Measurements from ENCODE around the gene PEX19.

The PEX19 gene

GRCh38 chr1:160284220-160284781 is 632 bp downstream of the PEX19 start:
- DNase-seq (ENCODE audit: low read depth) = peak; percentile 71
- peak overlapping the region; percentile 90 for H3K4me3 ChIP-seq (ENCODE audit: low read depth, low read length)

- H3K4me3 ChIP-seq (ENCODE audit: low read depth, low read length) = no peak overlapping the region
- no peak for DNase-seq (ENCODE audit: low read depth)
These were observed 2.1 kb downstream of the PEX19 start for GRCh38 chr1:160282807-160283206.

GRCh38 chr1:160277987-160278386 is 6.9 kb downstream of the PEX19 start:
- no peak overlapping the region for H3K4me3 ChIP-seq (ENCODE audit: low read depth, low read length)

GRCh38 chr1:160277330-160277729 is 7.6 kb downstream of the PEX19 start:
- no peak for DNase-seq (ENCODE audit: low read depth)
- H3K4me3 ChIP-seq (ENCODE audit: low read depth, low read length) = no peak overlapping the region

More at GRCh38 chr1:160277987-160278386, 6.9 kb downstream of the PEX19 start:
- DNase-seq (ENCODE audit: low read depth) = no peak

- H3K4me3 ChIP-seq (ENCODE audit: low read depth, low read length) = no peak overlapping the region
- no peak for DNase-seq (ENCODE audit: low read depth)
These were observed 13.9 kb downstream of the PEX19 start for GRCh38 chr1:160271025-160271424.

GRCh38 chr1:160267284-160267991 is 17.5 kb downstream of the PEX19 start:
- no peak for DNase-seq (ENCODE audit: low read depth)
- H3K4me3 ChIP-seq (ENCODE audit: low read depth, low read length) = no peak overlapping the region

- H3K4me3 ChIP-seq (ENCODE audit: low read depth, low read length) = no peak overlapping the region
- DNase-seq (ENCODE audit: low read depth) = no peak
These were observed 20.1 kb downstream of the PEX19 start for GRCh38 chr1:160264795-160265307.

- H3K4me3 ChIP-seq (ENCODE audit: low read depth, low read length) = peak within 1 kb of the TSS; percentile 99
- DNase-seq (ENCODE audit: low read depth) = peak; percentile 92
These were observed 22.8 kb downstream of the PEX19 start, which contains the start of gene DCAF8 for GRCh38 chr1:160261893-160262794. Gene DCAF8 (minus strand): TSS chr1:160262549. CDS start chr1:160244008, 18,541 bp downstream.

- peak overlapping the region; percentile 99 for H3K4me3 ChIP-seq (ENCODE audit: low read depth, low read length)
- DNase-seq (ENCODE audit: low read depth) = peak; percentile 34
These were observed 23.4 kb downstream of the PEX19 start for GRCh38 chr1:160261556-160261892.

- DNase-seq (ENCODE audit: low read depth) = peak; percentile 79
These were observed 24.2 kb downstream of the PEX19 start for GRCh38 chr1:160260406-160261382.

GRCh38 chr1:160258177-160258798 is 26.6 kb downstream of the PEX19 start:
- DNase-seq (ENCODE audit: low read depth) = no peak
- no peak overlapping the region for H3K4me3 ChIP-seq (ENCODE audit: low read depth, low read length)

More at GRCh38 chr1:160260406-160261382, 24.2 kb downstream of the PEX19 start:
- peak overlapping the region; percentile 99 for H3K4me3 ChIP-seq (ENCODE audit: low read depth, low read length)

GRCh38 chr1:160257411-160258015 is 27.4 kb downstream of the PEX19 start:
- DNase-seq (ENCODE audit: low read depth) = no peak
- no peak overlapping the region for H3K4me3 ChIP-seq (ENCODE audit: low read depth, low read length)

GRCh38 chr1:160256396-160257046 is 28.4 kb downstream of the PEX19 start:
- DNase-seq (ENCODE audit: low read depth) = peak; percentile 30

GRCh38 chr1:160255781-160256300 is 29.1 kb downstream of the PEX19 start:
- H3K4me3 ChIP-seq (ENCODE audit: low read depth, low read length) = no peak overlapping the region
- no peak for DNase-seq (ENCODE audit: low read depth)

More at GRCh38 chr1:160256396-160257046, 28.4 kb downstream of the PEX19 start:
- no peak overlapping the region for H3K4me3 ChIP-seq (ENCODE audit: low read depth, low read length)

- H3K4me3 ChIP-seq (ENCODE audit: low read depth, low read length) = no peak overlapping the region
- peak; percentile 33 for DNase-seq (ENCODE audit: low read depth)
These were observed 33.0 kb downstream of the PEX19 start for GRCh38 chr1:160251687-160252526.

- DNase-seq (ENCODE audit: low read depth) = no peak
- no peak overlapping the region for H3K4me3 ChIP-seq (ENCODE audit: low read depth, low read length)
These were observed 33.9 kb downstream of the PEX19 start for GRCh38 chr1:160251011-160251410.
